Measurements from ENCODE around the gene IPO4. TPM values are rescaled to one million over a fixed set of nuclear protein-coding genes. Genes with fewer than 3 reads are reported as not detected.

Gene IPO4
- total RNA-seq, 1 experiment from 2014 or later: 102 TPM

DNA sequence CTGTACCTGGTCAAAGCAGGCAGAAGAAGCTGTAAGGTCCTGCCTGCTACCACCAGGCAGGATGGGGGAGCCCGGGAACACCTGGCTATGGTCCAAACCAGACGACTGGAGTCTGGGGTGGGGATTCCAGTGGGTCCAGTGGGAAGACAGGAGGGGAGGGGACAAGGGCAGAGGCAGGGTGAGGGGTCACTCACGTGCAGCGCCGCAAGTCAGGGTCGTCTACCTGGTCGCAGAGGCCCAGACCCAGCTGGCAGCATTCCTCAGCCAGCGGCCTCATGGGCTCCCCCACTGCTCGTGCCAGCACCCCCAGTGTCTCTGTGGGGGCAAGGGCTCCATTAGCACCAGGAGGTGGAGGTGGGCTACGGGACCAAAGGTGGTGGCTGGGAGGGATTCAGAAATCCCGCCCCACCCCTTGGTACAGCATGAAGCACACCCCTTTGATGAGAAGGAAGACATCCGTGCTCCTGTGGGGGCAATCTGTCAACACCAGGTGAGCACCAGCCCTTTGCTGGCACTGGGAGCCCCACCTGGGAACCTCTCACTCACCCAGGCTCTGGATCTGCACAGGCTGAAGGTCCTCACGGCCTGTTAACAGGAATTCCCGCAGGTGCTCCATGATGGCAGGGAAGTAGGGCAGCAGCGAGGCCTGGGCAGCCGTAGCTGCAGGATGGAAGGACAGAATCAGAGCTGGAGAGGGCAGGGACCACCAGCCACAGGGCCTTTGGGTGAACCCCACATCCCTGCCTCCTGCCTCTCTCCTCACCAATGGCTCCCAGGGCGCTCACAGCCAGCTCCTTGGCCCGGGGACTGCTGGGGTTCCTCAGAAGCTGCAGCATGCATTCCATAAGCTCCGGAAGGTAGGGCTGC, 4.3 kb downstream of the IPO4 start:
- H3K9ac ChIP-seq (ENCODE audit: low read length): no peak overlapping the region
- no peaks in the 10 kb centered on the region for H3K27me3 ChIP-seq (ENCODE audit: insufficient read depth, low read length)
- no TSS peak for BruUV-seq (replicated peaks)
- no peaks in the 10 kb centered on the region for H4K20me1 ChIP-seq (ENCODE audit: insufficient read depth)
- ATAC-seq (no peak), DNase-seq (ENCODE audit: low read depth, low spot score) (no peak)
- no peaks in the 10 kb centered on the region for H3K9me2 ChIP-seq (ENCODE audit: insufficient read depth)
- H3K4me1 ChIP-seq (ENCODE audit: control insufficient read depth in 1 of 2, insufficient read depth in 2 of 2, low read length in 2 of 2): peaks cover 11 to 13% of the 10 kb centered on the region in 2 experiments
- ChIA-PET CTCF (no interaction called here), RAD21 (ENCODE audit: low non-redundant PET in 1 of 2, low total read pairs in 2 of 2, uncharacterized antibody in 2 of 2, unreplicated experiment in 2 of 2) (no interaction called here), POLR2A (no interaction called here)
- no peaks in the 10 kb centered on the region for H3K9me3 ChIP-seq (ENCODE audit: control insufficient read depth in 1 of 2, insufficient read depth in 1 of 2, low read depth in 1 of 2, low read length in 2 of 2)
- peaks cover 37% of the 10 kb centered on the region for H3K79me2 ChIP-seq (ENCODE audit: insufficient read depth, low read length)
- no peak overlapping the region for H2AFZ ChIP-seq (ENCODE audit: low read depth, low read length, poor library complexity, severe bottlenecking)
- intact Hi-C loops (cut with micrococcal nuclease): no loop called here
- no peak overlapping the region for H3K4me3 ChIP-seq (replicated peaks in 1 of 2; ENCODE audit: low read depth in 1 of 2, low read length in 2 of 2)
- no peak overlapping the region for H3K4me2 ChIP-seq (ENCODE audit: low read length)
- peaks cover 40 to 59% of the 10 kb centered on the region in 2 experiments; a peak in 3 of 4 replicates for H3K36me3 ChIP-seq (ENCODE audit: control insufficient read depth in 1 of 2, insufficient read depth in 2 of 2, low read length in 2 of 2)
- no peak for TF ChIP-seq SP1 (IDR thresholded peaks at IDR 0.05; ENCODE audit: low read depth)
- TF ChIP-seq, protein P1, sequence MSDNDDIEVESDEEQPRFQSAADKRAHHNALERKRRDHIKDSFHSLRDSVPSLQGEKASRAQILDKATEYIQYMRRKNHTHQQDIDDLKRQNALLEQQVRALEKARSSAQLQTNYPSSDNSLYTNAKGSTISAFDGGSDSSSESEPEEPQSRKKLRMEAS (IDR thresholded peaks at IDR 0.05): no peak
- no peak for TF ChIP-seq EZH2phosphoT487 (IDR thresholded peaks at IDR 0.05; ENCODE audit: borderline replicate concordance)
- TF ChIP-seq, protein P2, sequence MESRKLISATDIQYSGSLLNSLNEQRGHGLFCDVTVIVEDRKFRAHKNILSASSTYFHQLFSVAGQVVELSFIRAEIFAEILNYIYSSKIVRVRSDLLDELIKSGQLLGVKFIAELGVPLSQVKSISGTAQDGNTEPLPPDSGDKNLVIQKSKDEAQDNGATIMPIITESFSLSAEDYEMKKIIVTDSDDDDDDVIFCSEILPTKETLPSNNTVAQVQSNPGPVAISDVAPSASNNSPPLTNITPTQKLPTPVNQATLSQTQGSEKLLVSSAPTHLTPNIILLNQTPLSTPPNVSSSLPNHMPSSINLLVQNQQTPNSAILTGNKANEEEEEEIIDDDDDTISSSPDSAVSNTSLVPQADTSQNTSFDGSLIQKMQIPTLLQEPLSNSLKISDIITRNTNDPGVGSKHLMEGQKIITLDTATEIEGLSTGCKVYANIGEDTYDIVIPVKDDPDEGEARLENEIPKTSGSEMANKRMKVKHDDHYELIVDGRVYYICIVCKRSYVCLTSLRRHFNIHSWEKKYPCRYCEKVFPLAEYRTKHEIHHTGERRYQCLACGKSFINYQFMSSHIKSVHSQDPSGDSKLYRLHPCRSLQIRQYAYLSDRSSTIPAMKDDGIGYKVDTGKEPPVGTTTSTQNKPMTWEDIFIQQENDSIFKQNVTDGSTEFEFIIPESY (IDR thresholded peaks at IDR 0.05; ENCODE audit: extremely low read depth, insufficient replicate concordance, low read length): no peak
- no peak for TF ChIP-seq RAD21 (IDR thresholded peaks at IDR 0.05; ENCODE audit: low read depth)
- TF ChIP-seq ZNF274 (IDR thresholded peaks at IDR 0.05; ENCODE audit: low read depth, low read length): no peak
- TF ChIP-seq, protein P3, sequence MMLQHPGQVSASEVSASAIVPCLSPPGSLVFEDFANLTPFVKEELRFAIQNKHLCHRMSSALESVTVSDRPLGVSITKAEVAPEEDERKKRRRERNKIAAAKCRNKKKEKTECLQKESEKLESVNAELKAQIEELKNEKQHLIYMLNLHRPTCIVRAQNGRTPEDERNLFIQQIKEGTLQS (IDR thresholded peaks at IDR 0.05): no peak
- TF ChIP-seq, protein P4, sequence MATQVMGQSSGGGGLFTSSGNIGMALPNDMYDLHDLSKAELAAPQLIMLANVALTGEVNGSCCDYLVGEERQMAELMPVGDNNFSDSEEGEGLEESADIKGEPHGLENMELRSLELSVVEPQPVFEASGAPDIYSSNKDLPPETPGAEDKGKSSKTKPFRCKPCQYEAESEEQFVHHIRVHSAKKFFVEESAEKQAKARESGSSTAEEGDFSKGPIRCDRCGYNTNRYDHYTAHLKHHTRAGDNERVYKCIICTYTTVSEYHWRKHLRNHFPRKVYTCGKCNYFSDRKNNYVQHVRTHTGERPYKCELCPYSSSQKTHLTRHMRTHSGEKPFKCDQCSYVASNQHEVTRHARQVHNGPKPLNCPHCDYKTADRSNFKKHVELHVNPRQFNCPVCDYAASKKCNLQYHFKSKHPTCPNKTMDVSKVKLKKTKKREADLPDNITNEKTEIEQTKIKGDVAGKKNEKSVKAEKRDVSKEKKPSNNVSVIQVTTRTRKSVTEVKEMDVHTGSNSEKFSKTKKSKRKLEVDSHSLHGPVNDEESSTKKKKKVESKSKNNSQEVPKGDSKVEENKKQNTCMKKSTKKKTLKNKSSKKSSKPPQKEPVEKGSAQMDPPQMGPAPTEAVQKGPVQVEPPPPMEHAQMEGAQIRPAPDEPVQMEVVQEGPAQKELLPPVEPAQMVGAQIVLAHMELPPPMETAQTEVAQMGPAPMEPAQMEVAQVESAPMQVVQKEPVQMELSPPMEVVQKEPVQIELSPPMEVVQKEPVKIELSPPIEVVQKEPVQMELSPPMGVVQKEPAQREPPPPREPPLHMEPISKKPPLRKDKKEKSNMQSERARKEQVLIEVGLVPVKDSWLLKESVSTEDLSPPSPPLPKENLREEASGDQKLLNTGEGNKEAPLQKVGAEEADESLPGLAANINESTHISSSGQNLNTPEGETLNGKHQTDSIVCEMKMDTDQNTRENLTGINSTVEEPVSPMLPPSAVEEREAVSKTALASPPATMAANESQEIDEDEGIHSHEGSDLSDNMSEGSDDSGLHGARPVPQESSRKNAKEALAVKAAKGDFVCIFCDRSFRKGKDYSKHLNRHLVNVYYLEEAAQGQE (IDR thresholded peaks at IDR 0.05; ENCODE audit: low read depth): no peak
- no peak for TF ChIP-seq POLR2A (IDR thresholded peaks at IDR 0.05; ENCODE audit: borderline replicate concordance, extremely low read depth, insufficient read depth, insufficient read length)
- TF ChIP-seq TCF7L2 (IDR thresholded peaks at IDR 0.05; ENCODE audit: borderline replicate concordance, extremely low read depth, insufficient read depth, insufficient read length): no peak
- no peak for TF ChIP-seq SIN3A (IDR thresholded peaks at IDR 0.05; ENCODE audit: low read depth)
- H3K27ac ChIP-seq (ENCODE audit: low read depth, low read length): no peak overlapping the region
